C4-2B (cell line): ENCODE results near the gene KSR2.

Experiments used
- CTCF ChIP-seq: fragments of 450-650 bp; conservative IDR thresholded peaks from 2 replicates; pipeline ENCODE4 v1.5.1; 2017; ENCODE audit warnings: mild to moderate bottlenecking
- ZFX ChIP-seq: fragments of 450-650 bp; IDR thresholded peaks from 2 replicates; pipeline ENCODE4 v1.6.1; 2017

- TF ChIP-seq CTCF (no peak), ZFX (no peak)
Observed at GRCh38 chr12:117661471-117661870, 307.3 kb downstream of the KSR2 start.
